RPMI8226 (cell line): ENCODE data around the gene UBE2L3.

Experiments used
- DNase-seq: peaks from one replicate; pipeline ENCODE4 v3.0.0-alpha.2; 2015

The UBE2L3 gene

DNA sequence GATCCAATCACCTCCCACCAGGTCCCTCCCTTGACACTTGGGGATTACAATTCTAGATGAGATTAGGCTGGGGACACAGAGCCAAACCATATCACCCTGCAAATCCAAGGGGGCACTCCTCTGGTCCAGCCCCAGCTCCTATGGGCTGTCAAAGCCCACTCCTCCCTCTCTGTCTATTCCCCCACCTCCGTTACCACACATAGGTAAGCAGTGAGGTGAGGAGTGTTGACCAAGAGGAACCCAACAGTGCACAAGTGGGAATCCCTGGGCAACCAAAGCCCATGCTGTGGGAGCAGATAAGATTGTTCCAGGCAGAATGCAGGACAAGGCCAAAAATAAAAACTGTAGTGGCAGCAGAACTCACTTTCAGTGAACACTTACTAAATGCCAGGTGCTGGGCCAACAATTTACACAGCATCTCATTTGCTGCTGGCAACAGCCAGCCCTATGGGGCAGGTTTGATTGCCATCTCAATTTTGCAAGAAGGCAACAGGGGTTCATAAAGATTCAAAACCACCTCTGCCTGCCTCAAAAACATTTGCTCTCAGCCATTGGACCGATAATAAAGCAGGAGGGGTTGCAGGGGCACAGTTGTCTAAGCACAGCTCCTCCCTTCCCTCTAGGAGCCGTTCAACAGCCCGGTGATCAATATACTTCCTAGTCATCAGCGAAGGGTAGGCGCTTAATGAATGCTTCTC lies 83.5 kb downstream of the UBE2L3 start:
- peak; percentile 19 for DNase-seq

DNA sequence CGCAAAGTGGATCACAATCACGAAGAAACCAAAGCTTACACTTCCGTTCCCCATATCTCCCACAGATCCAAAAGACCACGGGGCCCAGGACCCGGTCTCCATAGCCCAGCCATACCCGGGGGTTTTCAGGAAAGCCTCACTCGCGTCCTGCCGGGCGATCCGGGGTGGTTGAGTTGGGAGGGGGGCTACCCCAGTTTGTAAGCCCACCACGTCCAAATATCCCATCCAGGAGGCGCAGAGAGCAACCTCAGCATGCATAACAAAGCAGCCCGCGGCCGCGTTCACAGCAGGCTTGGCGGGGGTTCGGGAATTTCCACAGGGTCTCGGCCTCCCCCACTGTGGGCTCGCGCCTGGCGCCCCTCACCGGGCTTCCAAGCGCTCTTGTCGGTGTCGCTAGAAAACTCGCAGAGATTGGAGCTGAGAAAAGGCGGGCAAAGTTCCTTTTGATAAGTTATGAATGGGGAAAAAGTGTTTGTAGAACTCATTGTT lies 84.1 kb downstream of the UBE2L3 start:
- no peak for DNase-seq

DNA sequence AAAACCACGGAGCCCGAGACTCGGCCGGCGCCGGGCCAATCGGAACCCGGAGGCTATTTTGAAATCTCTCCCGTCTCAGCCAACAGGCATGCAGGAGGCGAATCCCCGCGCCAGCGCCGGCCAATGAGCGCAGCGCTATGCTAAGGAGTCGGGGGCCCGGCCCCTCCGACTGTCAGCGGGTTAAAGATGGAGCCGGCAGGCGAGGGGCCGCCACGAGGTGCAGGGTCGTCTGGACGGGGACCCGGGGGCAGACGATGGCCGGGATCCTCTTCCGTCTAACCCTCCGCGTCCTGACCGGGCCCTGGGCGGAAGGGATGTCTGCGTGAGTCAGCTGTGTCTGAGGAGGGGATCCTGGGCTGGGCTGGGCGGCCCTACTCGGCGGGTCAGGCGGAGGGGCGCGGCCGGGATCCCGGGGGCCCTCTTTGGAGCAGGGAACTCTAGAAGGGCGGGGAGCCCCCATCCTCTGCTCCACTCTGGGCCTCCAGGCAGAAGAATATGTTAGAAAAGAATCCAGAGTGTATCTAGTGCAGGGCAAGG lies 84.6 kb downstream of the UBE2L3 start:
- DNase-seq: peak; percentile 74

DNA sequence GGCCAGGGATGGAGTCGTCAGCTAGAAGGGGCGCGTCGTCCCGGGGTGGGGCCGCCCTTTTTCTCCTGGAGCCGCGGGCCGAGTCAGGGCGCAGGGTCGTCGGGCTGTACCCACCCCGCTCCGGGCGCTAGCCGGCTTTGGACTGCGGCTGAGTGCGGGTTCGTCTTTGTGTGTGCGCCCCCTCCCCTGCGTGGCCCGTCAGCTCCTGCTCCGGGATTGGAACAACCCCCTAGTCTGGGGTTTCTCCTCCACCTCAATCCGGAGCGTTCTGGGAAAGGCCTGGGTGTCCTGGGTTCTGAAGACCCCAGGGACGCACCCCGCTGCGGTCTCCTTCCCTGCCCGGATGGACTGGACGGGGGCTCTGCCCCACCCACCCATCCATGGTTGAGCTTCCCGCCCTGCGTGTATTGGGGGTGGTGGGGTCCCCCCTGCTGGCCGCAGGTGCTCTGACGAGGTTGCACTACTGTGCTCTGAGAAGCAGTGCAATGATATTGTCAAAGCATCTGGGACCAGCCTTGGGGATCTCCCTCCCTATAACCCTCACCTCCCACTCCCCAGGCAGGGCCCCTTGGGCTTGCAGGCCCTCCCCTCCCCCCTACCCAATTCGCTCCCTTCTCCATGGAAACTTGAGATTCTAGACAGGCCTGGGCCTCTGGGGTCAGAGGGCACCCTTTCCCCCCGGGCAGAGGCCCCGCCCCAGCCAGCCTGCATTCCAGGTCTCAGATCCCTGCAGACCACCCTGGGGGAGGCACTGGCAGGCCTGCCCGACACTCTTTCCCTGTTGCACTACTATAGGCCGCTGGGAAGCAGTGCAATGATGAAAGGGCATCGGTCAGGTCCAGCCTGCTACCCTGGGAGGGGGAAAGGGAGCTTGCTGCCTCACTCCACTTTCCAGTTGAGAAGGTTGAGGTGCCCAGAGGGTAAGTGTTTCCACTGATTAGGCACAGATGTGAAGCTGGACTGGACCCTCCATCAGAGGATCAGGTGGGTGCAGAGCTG lies 85.3 kb downstream of the UBE2L3 start:
- no peak for DNase-seq

- DNase-seq: no peak
These were observed 89.5 kb downstream of the UBE2L3 start for GRCh38 chr22:21657020-21657359.

- peak; percentile 79 for DNase-seq
These were observed 90.0 kb downstream of the UBE2L3 start for GRCh38 chr22:21657360-21658032.

- DNase-seq: no peak
These were observed 92.5 kb downstream of the UBE2L3 start for GRCh38 chr22:21659864-21660525.

DNA sequence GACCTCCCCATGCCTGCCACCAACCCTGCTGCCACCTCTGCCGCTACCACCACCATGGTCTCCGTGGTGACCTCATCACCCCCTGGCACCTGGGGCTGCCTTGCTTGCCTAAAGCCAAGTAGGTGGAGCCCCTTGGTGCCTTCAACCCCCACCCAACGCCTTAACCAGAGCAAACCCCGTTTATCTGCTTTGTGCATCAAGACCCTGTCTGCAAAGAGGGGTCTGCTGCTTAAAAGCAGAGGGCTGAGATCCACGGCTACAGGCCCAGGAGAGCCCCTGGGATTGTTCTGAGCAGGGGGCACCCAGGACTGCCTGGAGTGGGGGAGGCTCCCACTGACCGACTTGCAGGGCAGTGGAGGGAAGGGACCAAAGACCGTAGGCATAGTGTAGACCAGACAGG lies 93.4 kb downstream of the UBE2L3 start:
- DNase-seq: no peak

GRCh38 chr22:21661991-21662390 lies 94.5 kb downstream of the UBE2L3 start:
- no peak for DNase-seq

DNA sequence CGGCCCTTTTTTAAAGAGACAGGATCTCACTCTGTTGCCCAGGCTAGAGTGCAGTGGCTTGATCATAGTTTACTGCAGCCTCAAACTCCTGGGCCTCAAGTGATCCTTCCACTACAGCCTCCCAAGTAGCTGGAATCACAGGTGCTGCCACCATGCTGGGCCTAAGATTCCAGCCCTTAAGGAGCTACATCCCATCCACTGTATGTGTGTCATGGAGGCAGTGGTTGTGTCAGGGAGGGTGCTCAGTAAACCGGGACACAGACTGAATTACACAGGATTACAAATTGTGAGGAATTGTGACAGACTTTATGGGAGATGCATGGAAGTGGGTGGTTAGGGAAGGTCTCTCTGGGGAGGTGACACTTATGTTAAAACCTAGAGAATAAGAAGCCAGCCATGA lies 96.2 kb downstream of the UBE2L3 start:
- no peak for DNase-seq

DNA sequence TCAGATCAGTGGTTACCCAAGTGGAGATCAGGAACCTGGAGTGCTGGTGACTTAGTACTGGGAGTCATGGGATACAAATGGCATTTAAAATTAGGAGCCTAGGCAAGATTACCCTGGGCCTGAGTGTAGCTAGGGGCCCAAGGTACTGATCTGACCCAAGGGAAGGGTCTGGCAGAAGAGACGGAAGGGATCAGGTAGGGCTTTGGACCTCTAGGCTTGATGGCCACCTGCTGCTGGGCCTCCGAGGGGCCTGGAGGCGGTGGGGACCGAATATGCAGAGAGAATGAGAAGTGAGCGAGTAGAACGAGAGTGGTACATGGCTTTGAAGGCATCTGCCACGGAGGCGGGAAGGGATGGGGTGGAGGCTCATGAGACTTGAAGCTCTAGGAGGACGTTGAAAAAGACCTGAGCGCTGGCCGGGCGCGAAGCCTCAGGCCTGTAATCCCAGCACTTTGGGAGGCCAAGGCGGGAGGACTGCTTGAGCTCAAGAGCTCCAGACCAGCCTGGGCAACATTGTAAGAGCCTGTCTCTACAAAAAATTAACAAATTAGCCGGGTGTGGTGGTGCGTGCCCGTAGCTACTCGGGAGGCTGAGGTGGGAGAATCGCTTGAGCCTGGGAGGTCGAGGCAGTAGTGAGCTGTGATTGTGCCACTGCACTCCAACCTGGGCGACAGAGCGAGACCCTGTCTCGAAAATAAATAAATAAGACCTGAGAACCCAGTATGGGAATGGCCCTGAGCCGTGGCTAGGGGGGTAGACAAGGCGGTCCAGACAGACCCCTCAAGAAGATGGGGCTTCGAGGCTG lies 97.7 kb downstream of the UBE2L3 start:
- DNase-seq: no peak

- no peak for DNase-seq
These were observed 99.3 kb downstream of the UBE2L3 start for GRCh38 chr22:21666786-21667185.

GRCh38 chr22:21669026-21669425 lies 101.5 kb downstream of the UBE2L3 start:
- DNase-seq: no peak

- no peak for DNase-seq
These were observed 104.7 kb downstream of the UBE2L3 start for GRCh38 chr22:21672107-21672629.
